SU-DHL-6 (cell line): Measurements from ENCODE around the gene GPC3.

ENCODE experiments used
- CTCF ChIP-seq: fragments of 200-600 bp; sonication (generic); IDR thresholded peaks from one replicate; pipeline ENCODE4 v1.5.1; 2017; ENCODE audit warnings: antibody characterized with exemption, mild to moderate bottlenecking, low read length, moderate library complexity; ENCODE audit not compliant: insufficient read depth, poor library complexity, severe bottlenecking
- EZH2phosphoT487 ChIP-seq: fragments of 200-600 bp; sonication (generic), shearing (Covaris generic); conservative IDR thresholded peaks from 2 replicates; pipeline ENCODE4 v1.6.1; 2018; ENCODE audit warnings: mild to moderate bottlenecking, antibody characterized with exemption, low read length, moderate library complexity, mixed read lengths

GRCh38 chrX:133939655-133940302, 45.6 kb downstream of the GPC3 start:
- TF ChIP-seq CTCF, result no peak
- no peak for TF ChIP-seq EZH2phosphoT487
